Endothelial cell of coronary artery (primary cell): Measurements from ENCODE around the gene DNAJC19. TPM values are rescaled to one million over a fixed set of nuclear protein-coding genes. Genes with fewer than 3 reads are reported as not detected.

ENCODE experiments used
- total RNA-seq: library from RNA; depleted of rRNA; stranded (reverse); fragments of >200 nt; gene quantifications from 2 replicates; pipeline ENCODE4 v1.2.3, GENCODE V29; 2014

Gene DNAJC19
- total RNA-seq, result 29.2 and 30.6 TPM in 2 replicates

DNA sequence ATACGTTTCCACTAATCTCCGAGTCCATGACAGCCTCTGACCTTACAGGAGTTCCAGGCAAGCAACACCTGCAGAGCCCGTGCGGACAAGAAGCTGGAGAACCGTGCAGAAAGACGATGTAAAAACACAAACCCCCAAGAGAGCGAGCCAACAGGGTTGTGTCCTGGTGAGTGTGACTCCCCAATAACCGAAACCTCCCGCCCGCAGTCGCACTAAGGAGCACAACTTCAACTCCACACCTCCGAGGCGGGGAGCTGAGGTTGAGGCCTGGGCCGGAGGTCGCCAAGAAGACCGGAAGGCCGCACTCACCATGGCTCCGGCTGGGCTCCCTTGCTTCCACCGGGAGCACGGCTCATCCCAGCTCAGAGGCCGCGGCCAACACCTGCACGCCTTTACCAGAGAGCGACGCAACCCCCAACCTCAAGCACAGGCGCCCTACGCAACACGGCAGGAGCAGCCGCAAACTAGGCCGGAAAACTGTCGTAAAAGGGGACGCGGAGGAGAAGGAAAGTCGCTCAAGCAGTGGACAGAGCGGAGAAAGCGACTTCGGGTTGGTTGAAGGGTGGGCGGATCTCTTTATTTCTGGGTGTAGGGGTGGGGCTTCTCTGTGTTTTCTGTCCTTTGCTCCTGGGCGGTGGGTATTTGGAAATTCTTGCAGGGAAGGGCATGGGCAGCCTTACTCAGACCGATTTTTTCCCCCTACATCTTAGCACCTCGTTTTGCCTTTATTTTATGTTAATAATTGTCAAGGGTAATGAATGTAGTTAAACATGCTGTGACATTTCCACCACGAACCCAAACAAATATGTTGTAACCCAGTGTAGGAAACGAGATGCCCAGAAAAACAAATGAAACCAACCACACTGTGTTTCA, at the start of gene DNAJC19:
Gene DNAJC19, minus strand, starts transcription at position 446 of the 873 bp plus-strand sequence. Its CDS starts 134 bp downstream, at position 312.

Other genes starting within 250 kb of the DNAJC19 start
- gene FXR1, start 77.1 kb downstream of the DNAJC19 start, total RNA-seq, result 233 and 287 TPM in 2 replicates